Activated CD8-positive, alpha-beta memory T cell treated with anti-CD3 and anti-CD28 coated beads, Interleukin-2, amount 50 U/mL, for 1 hour (primary cell): ENCODE measurements around the gene MTO1.
"Not testable (repeated sequence)": the region's sequence is repeated elsewhere in the genome, so short reads cannot be mapped to it uniquely, and the experiment has no call there.

Experiments used
- DNase-seq: peaks from one replicate; pipeline ENCODE4 v3.0.0-alpha.2; 2020; ENCODE audit errors: extremely low read depth

MTO1 gene

GRCh38 chr6:73461537-73462350 lies at the start of gene MTO1:
TSS of gene MTO1 (plus strand) at chr6:73461737. CDS start at chr6:73461855, 118 bp downstream.
- DNase-seq, result peak; percentile 67

- no peak for DNase-seq
Measured at GRCh38 chr6:73413102-73413501, 48.4 kb upstream of the MTO1 start.

- no peak for DNase-seq
Measured at GRCh38 chr6:73418081-73418741, 43.3 kb upstream of the MTO1 start.

GRCh38 chr6:73421534-73421933 lies 40.0 kb upstream of the MTO1 start:
- no peak for DNase-seq

GRCh38 chr6:73435236-73435635 lies 26.3 kb upstream of the MTO1 start:
- no peak for DNase-seq

GRCh38 chr6:73443555-73443954 lies 18.0 kb upstream of the MTO1 start:
- no peak for DNase-seq

GRCh38 chr6:73451223-73452106 lies 10.1 kb upstream of the MTO1 start:
- no peak for DNase-seq

GRCh38 chr6:73452107-73452461 lies 9.5 kb upstream of the MTO1 start, which contains the start of gene CGAS:
TSS of gene CGAS (minus strand) at chr6:73452297. CDS start at chr6:73452181, 116 bp downstream.
- no peak for DNase-seq

GRCh38 chr6:73455865-73456629 lies 5.5 kb upstream of the MTO1 start:
- no peak for DNase-seq

GRCh38 chr6:73459474-73459873 lies 2.1 kb upstream of the MTO1 start:
- DNase-seq, result not testable (repeated sequence)

GRCh38 chr6:73460056-73460455 lies 1.5 kb upstream of the MTO1 start:
- DNase-seq, result no peak

GRCh38 chr6:73471686-73472290 lies 10.3 kb downstream of the MTO1 start:
- no peak for DNase-seq

GRCh38 chr6:73476723-73477122 lies 15.2 kb downstream of the MTO1 start:
- DNase-seq, result no peak

GRCh38 chr6:73477407-73477806 lies 15.9 kb downstream of the MTO1 start:
- DNase-seq, result no peak

- DNase-seq, result no peak
Measured at GRCh38 chr6:73481969-73482368, 20.4 kb downstream of the MTO1 start.

- no peak for DNase-seq
Measured at GRCh38 chr6:73484438-73484837, 22.9 kb downstream of the MTO1 start.

- DNase-seq, result no peak
Measured at GRCh38 chr6:73487473-73487872, 25.9 kb downstream of the MTO1 start.

- no peak for DNase-seq
Measured at GRCh38 chr6:73491377-73491776, 29.8 kb downstream of the MTO1 start.

GRCh38 chr6:73497915-73498314 lies 36.4 kb downstream of the MTO1 start:
- DNase-seq, result no peak

- DNase-seq, result no peak
Measured at GRCh38 chr6:73503027-73503772, 41.7 kb downstream of the MTO1 start.
